Loucy (cell line): ENCODE data around the gene PHACTR4.

Source experiments
- H2AFZ ChIP-seq: fragments of 200-600 bp; sonication (generic); 2 replicates; pipeline ENCODE4 v1.6.0; 2016; ENCODE audit warnings: antibody characterized with exemption, mild to moderate bottlenecking, low read length, moderate library complexity
- H3F3A ChIP-seq: fragments of 200-600 bp; 2 replicates; pipeline ENCODE4 v1.6.0; 2016; ENCODE audit warnings: antibody characterized with exemption, low read depth, mild to moderate bottlenecking
- H3K27me3 ChIP-seq: fragments of 200-600 bp; sonication (generic); 2 replicates; pipeline ENCODE4 v1.6.1; 2014; ENCODE audit warnings: low read length, mild to moderate bottlenecking; ENCODE audit not compliant: insufficient read depth, poor library complexity, severe bottlenecking
- H3K36me3 ChIP-seq: fragments of 200-600 bp; sonication (generic); 2 replicates; pipeline ENCODE4 v1.6.1; 2016; ENCODE audit warnings: low read length; ENCODE audit not compliant: insufficient read depth
- H3K4me1 ChIP-seq: fragments of 200-600 bp; sonication (generic); 2 replicates; pipeline ENCODE4 v1.5.1; 2014; ENCODE audit warnings: low read length, mild to moderate bottlenecking; ENCODE audit not compliant: insufficient read depth, poor library complexity, severe bottlenecking
- H3K4me2 ChIP-seq: fragments of 200-600 bp; sonication (generic); 2 replicates; pipeline ENCODE4 v1.6.0; 2014; ENCODE audit warnings: antibody characterized with exemption, low read length, low read depth, mild to moderate bottlenecking; ENCODE audit not compliant: poor library complexity, severe bottlenecking
- H3K4me3 ChIP-seq: fragments of 200-600 bp; sonication (generic); 2 replicates; pipeline ENCODE4 v1.5.1; 2014; ENCODE audit warnings: low read length, mild to moderate bottlenecking, mixed read lengths; ENCODE audit not compliant: poor library complexity, severe bottlenecking
- H3K79me2 ChIP-seq: fragments of 200-600 bp; sonication (generic); 2 replicates; pipeline ENCODE4 v1.6.1; 2014; ENCODE audit warnings: low read length; ENCODE audit not compliant: insufficient read depth
- H3K9ac ChIP-seq: fragments of 200-600 bp; sonication (generic); 2 replicates; pipeline ENCODE4 v1.6.0; 2014; ENCODE audit warnings: mild to moderate bottlenecking, low read depth, low read length, moderate library complexity; ENCODE audit not compliant: poor library complexity, severe bottlenecking
- H3K9me2 ChIP-seq: fragments of 200-600 bp; sonication (generic); replicated peaks from 2 replicates; pipeline ENCODE4 v1.6.1; 2016; ENCODE audit warnings: low read depth, low read length, mixed read lengths
- H3K9me3 ChIP-seq: fragments of 200-600 bp; sonication (generic); 2 replicates; pipeline ENCODE4 v1.6.1; 2014; ENCODE audit warnings: mild to moderate bottlenecking, antibody characterized with exemption, low read length, low read depth; ENCODE audit not compliant: insufficient read depth
- H4K20me1 ChIP-seq: fragments of 200-600 bp; sonication (generic); 2 replicates; pipeline ENCODE4 v1.6.0; 2014; ENCODE audit warnings: antibody characterized with exemption, low read length, mild to moderate bottlenecking; ENCODE audit not compliant: insufficient read depth, poor library complexity, severe bottlenecking
- EZH2phosphoT487 ChIP-seq: fragments of 200-600 bp; IDR thresholded peaks from 2 replicates; pipeline ENCODE4 v1.6.1; 2018; ENCODE audit warnings: antibody characterized with exemption, mild to moderate bottlenecking, moderate library complexity, borderline replicate concordance
- TF ChIP-seq, protein P1 (sequence below): fragments of 200-600 bp; sonication (generic); conservative IDR thresholded peaks from 2 replicates; pipeline ENCODE4 v1.5.1; 2014; ENCODE audit warnings: mild to moderate bottlenecking, antibody characterized with exemption, low read length

PHACTR4 gene

GRCh38 chr1:28450561-28450960 is 81.0 kb downstream of the PHACTR4 start:
- Histone ChIP-seq H3K4me1 (peaks cover 41% of the 10 kb centered on the region), H4K20me1 (no peaks in the 10 kb centered on the region), H3K4me2 (peak overlapping the region; percentile 77), H3K9me2 (no peaks in the 10 kb centered on the region), H3K36me3 (no peaks in the 10 kb centered on the region; the same call in 1 of the 2 replicates), H3K9me3 (no peaks in the 10 kb centered on the region), H3K79me2 (peaks cover 46% of the 10 kb centered on the region), H3K27me3 (no peaks in the 10 kb centered on the region), H2AFZ (no peak overlapping the region), H3F3A (peaks cover 2% of the 10 kb centered on the region; the same call in 1 of the 2 replicates), H3K4me3 (peak overlapping the region; percentile 61), H3K9ac (peak overlapping the region; percentile 63)
- TF ChIP-seq EZH2phosphoT487, result no peak

- Histone ChIP-seq H3K9me3 (no peaks in the 10 kb centered on the region), H3K4me1 (peaks cover 45% of the 10 kb centered on the region), H3K27me3 (no peaks in the 10 kb centered on the region), H3K36me3 (no peaks in the 10 kb centered on the region; the same call in 1 of the 2 replicates), H3K9me2 (no peaks in the 10 kb centered on the region), H3K4me2 (peak overlapping the region; percentile 77), H3K4me3 (no peak overlapping the region), H3F3A (peaks cover 6% of the 10 kb centered on the region; the same call in 1 of the 2 replicates), H2AFZ (no peak overlapping the region), H3K79me2 (peaks cover 43% of the 10 kb centered on the region), H3K9ac (peak overlapping the region; percentile 63), H4K20me1 (no peaks in the 10 kb centered on the region)
- TF ChIP-seq, protein P1, sequence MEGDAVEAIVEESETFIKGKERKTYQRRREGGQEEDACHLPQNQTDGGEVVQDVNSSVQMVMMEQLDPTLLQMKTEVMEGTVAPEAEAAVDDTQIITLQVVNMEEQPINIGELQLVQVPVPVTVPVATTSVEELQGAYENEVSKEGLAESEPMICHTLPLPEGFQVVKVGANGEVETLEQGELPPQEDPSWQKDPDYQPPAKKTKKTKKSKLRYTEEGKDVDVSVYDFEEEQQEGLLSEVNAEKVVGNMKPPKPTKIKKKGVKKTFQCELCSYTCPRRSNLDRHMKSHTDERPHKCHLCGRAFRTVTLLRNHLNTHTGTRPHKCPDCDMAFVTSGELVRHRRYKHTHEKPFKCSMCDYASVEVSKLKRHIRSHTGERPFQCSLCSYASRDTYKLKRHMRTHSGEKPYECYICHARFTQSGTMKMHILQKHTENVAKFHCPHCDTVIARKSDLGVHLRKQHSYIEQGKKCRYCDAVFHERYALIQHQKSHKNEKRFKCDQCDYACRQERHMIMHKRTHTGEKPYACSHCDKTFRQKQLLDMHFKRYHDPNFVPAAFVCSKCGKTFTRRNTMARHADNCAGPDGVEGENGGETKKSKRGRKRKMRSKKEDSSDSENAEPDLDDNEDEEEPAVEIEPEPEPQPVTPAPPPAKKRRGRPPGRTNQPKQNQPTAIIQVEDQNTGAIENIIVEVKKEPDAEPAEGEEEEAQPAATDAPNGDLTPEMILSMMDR, result no peak
- no peak for TF ChIP-seq EZH2phosphoT487
Observed at GRCh38 chr1:28451011-28451410, 81.5 kb downstream of the PHACTR4 start.

- Histone ChIP-seq H3K4me2 (peak overlapping the region; percentile 62), H3K9me2 (no peaks in the 10 kb centered on the region), H3K9ac (peak overlapping the region; percentile 69), H3K4me3 (peak overlapping the region; percentile 45), H2AFZ (no peak overlapping the region), H3K4me1 (peaks cover 22% of the 10 kb centered on the region), H3K79me2 (peaks cover 35% of the 10 kb centered on the region), H4K20me1 (no peaks in the 10 kb centered on the region), H3K27me3 (no peaks in the 10 kb centered on the region), H3K36me3 (peaks cover 25% of the 10 kb centered on the region; the same call in 1 of the 2 replicates), H3F3A (peaks cover 6% of the 10 kb centered on the region; the same call in 1 of the 2 replicates), H3K9me3 (no peaks in the 10 kb centered on the region)
- TF ChIP-seq EZH2phosphoT487, result no peak
- TF ChIP-seq, protein P1, result no peak
Observed at GRCh38 chr1:28456078-28456477, 86.5 kb downstream of the PHACTR4 start.

GRCh38 chr1:28457678-28458077 is 88.1 kb downstream of the PHACTR4 start:
- Histone ChIP-seq H3F3A (peaks cover 6% of the 10 kb centered on the region; the same call in 1 of the 2 replicates), H3K9me3 (no peaks in the 10 kb centered on the region), H3K36me3 (peaks cover 29% of the 10 kb centered on the region; the same call in 1 of the 2 replicates), H2AFZ (no peak overlapping the region), H3K4me1 (peaks cover 18% of the 10 kb centered on the region), H3K4me2 (no peak overlapping the region), H3K79me2 (peaks cover 21% of the 10 kb centered on the region), H3K27me3 (no peaks in the 10 kb centered on the region), H4K20me1 (no peaks in the 10 kb centered on the region), H3K4me3 (no peak overlapping the region), H3K9ac (no peak overlapping the region), H3K9me2 (no peaks in the 10 kb centered on the region)
- no peak for TF ChIP-seq EZH2phosphoT487
- TF ChIP-seq, protein P1, result no peak
